Transverse colon (tissue), 4 donors: ENCODE results near the gene FAM83D. TPM values are rescaled to one million over a fixed set of nuclear protein-coding genes. Genes with fewer than 3 reads are reported as not detected.
A peak's percentile ranks its signal among the peaks of the same experiment; 100 is the strongest.

ENCODE experiments used
- DNase-seq: peaks from one replicate; pipeline ENCODE4 v3.0.0-alpha.2; 2019
- H3K27ac ChIP-seq, 4 donors: fragments of 200-600 bp; sonication (generic); 2 replicates each; pipeline ENCODE4 v1.5.1; 2016 to 2018; ENCODE audit warnings: inconsistent platforms in 4 of 4
- H3K27me3 ChIP-seq: fragments of 200-600 bp; sonication (generic); 2 replicates; pipeline ENCODE4 v1.5.1; 2017; ENCODE audit warnings: inconsistent platforms
- H3K36me3 ChIP-seq, 4 donors: fragments of 200-600 bp; sonication (generic); 2 replicates each; pipeline ENCODE4 v1.5.1; 2017 to 2019; ENCODE audit warnings: inconsistent platforms in 4 of 4
- H3K4me1 ChIP-seq, 4 donors: fragments of 200-600 bp; sonication (generic); 2 replicates each; pipeline ENCODE4 v1.5.1; 2017 to 2020; ENCODE audit warnings: inconsistent platforms in 4 of 4
- H3K4me3 ChIP-seq, 4 donors: fragments of 200-600 bp; sonication (generic); 1 replicate in 1 of 4; 2 replicates in 3 of 4; pipeline versions ENCODE4 v1.5.1 to v1.6.1; 2017 to 2019; ENCODE audit warnings: inconsistent platforms in 4 of 4
- H3K9me3 ChIP-seq, 2 donors: fragments of 200-600 bp; sonication (generic); 2 replicates each; pipeline ENCODE4 v1.5.1; 2017 to 2019; ENCODE audit warnings: inconsistent platforms in 2 of 2
- EP300 ChIP-seq: sonication (generic); formaldehyde crosslinking; IDR thresholded peaks from one replicate; pipeline ENCODE4 v1.6.1; 2017; ENCODE audit warnings: antibody characterized with exemption, low read depth
- POLR2A ChIP-seq: fragments of 450-650 bp; IDR thresholded peaks from one replicate; pipeline ENCODE4 v1.6.1; 2016; ENCODE audit warnings: antibody characterized with exemption, mild to moderate bottlenecking, moderate library complexity
- POLR2AphosphoS5 ChIP-seq, 3 donors: sonication (generic); formaldehyde crosslinking; IDR thresholded peaks; one replicate each; pipeline ENCODE4 v1.6.1; 2016; ENCODE audit warnings: antibody characterized with exemption in 3 of 3
- WGBS, 2 donors: methylation state at CpG; one replicate each; pipeline ENCODE4 v1.1.5; 2018; ENCODE audit warnings: low coverage in 1 of 2; 5-methylcytosine and 5-hydroxymethylcytosine counted together
- in situ Hi-C, 4 donors: fragments of 200-750 bp; cut with MboI; loops; one replicate each; pipeline versions ENCODE4 v1.15.0 to v1.15.1; 2017; ENCODE audit warnings: low sequenced_read_pairs in 3 of 4, low pct_ligation_motif_present in 1 of 4, low pct_unique_long_range_greater_than_20kb in 1 of 4
- intact Hi-C: fragments of 100-400 bp; cut with DNase I; formaldehyde crosslinking; loops from one replicate; pipeline ENCODE4 v1.15.1; 2023; ENCODE audit warnings: low total_unique reads
- total RNA-seq, 4 donors: library from RNA; depleted of rRNA; stranded (reverse); fragments of >200 nt; gene quantifications; one replicate each; pipeline ENCODE4 v1.1.0, GENCODE V29; 2016
- TF ChIP-seq, protein P1 (sequence below), 5 experiments: fragments of 200-600 bp in 3 of 5; fragments of 450-650 bp in 2 of 5; sonication (generic) in 3 of 5; IDR thresholded peaks; 1 replicate in 2 of 5; 2 replicates in 3 of 5; pipeline ENCODE4 v1.5.1; 2016 to 2017; ENCODE audit warnings: antibody characterized with exemption in 5 of 5, inconsistent platforms in 3 of 5, mild to moderate bottlenecking in 2 of 5, moderate library complexity in 1 of 5

Gene FAM83D
- total RNA-seq, 4 donors from 2014 or later = 7.2 to 42.3 (median 19.6) TPM

DNA sequence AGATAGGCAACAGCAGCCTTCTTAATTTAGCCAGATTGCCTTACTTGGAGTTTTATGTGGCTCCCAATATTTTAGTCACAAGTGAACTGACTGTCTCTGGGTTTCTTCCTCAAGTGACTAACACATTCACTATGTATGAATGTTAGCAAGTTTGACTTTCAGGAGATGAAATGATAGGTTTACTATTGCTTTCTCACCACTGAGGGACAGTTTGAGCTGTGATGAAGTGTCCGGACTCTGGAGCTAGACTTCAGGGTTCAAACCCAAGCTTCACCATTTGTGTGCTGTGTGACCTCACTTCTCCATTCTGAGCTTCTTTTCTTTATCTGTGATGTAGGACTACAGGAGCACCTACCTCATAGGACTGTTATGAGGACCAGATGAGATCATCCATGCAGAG lies 44.1 kb downstream of the FAM83D start:
- Histone ChIP-seq H3K4me1 (peaks cover 17 to 50% (median 30%) of the 10 kb centered on the region in 4 donors), H3K9me3 (no peaks in the 10 kb centered on the region), H3K27me3 (no peaks in the 10 kb centered on the region), H3K4me3 (no peak overlapping the region), H3K27ac (peak overlapping the region; percentile 73 to 85 (median 83)), H3K36me3 (peaks cover 0 to 4% (median 0%) of the 10 kb centered on the region in 4 donors)
- intact Hi-C loops = no loop called here
- WGBS, 2 donors = 79 to 83% methylated on average over 1 of the region's 1 CpG
- DNase-seq = no peak
- TF ChIP-seq, protein P1, sequence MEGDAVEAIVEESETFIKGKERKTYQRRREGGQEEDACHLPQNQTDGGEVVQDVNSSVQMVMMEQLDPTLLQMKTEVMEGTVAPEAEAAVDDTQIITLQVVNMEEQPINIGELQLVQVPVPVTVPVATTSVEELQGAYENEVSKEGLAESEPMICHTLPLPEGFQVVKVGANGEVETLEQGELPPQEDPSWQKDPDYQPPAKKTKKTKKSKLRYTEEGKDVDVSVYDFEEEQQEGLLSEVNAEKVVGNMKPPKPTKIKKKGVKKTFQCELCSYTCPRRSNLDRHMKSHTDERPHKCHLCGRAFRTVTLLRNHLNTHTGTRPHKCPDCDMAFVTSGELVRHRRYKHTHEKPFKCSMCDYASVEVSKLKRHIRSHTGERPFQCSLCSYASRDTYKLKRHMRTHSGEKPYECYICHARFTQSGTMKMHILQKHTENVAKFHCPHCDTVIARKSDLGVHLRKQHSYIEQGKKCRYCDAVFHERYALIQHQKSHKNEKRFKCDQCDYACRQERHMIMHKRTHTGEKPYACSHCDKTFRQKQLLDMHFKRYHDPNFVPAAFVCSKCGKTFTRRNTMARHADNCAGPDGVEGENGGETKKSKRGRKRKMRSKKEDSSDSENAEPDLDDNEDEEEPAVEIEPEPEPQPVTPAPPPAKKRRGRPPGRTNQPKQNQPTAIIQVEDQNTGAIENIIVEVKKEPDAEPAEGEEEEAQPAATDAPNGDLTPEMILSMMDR (IDR thresholded peaks at IDR 0.05) = no peak
- TF ChIP-seq EP300 (peak; percentile 14), POLR2A (no peak), POLR2AphosphoS5 (IDR thresholded peaks at IDR 0.05) (peak in 1 of 3 donors; percentile 60)
- in situ Hi-C loops = no loop called here

DNA sequence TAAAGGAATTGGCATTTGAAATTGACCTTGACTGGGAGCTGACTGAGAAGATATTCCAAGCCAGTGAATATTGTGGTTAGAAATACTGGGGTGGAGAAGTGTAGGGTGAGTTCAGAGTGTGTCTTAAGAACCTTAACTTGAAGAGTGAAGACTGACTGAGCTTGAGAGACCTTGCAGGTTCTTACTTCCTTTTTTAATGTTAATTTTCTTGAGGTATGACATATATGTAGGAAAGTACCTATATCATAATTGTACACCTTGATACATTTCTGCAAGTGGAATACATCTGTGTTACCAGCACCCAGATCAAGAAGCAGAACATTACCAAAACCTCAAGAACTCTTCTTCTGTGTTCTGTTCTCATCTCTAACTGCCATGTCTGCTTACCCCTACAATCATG lies 46.9 kb downstream of the FAM83D start:
- in situ Hi-C loops = no loop called here

DNA sequence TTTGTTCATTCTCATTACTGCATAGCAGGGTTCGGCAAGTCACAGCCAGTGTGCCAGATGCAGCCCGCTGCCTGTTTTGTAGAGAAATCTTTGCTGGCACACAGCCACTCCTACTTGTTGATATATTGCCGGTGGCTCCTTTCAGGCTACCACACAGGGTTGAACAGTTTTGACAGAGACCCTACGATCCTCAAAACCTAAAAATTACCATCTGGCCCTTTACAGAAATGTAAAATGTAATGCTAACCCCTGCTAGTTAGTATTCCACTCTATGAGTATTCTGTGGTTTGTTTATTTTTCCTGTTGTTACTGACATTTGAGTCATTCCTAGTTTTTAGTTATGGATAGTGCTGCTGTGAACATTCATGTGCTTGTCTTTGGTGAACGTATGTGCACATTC lies 47.4 kb downstream of the FAM83D start:
- WGBS, 2 donors = 63 to 75% methylated on average over 4 to 5 of the region's 5 CpGs
- H3K36me3 ChIP-seq = peaks cover 0 to 10% (median 0%) of the 10 kb centered on the region in 4 donors
- no peak overlapping the region for H3K4me3 ChIP-seq
- intact Hi-C loops = no loop called here
- in situ Hi-C loops = no loop called here
- no peaks in the 10 kb centered on the region for H3K27me3 ChIP-seq
- TF ChIP-seq POLR2A (no peak), POLR2AphosphoS5 (IDR thresholded peaks at IDR 0.05) (no peak), EP300 (no peak)
- TF ChIP-seq, protein P1 (IDR thresholded peaks at IDR 0.05) = no peak
- peak overlapping the region; percentile 10 to 66 (median 40) for H3K27ac ChIP-seq
- no peak for DNase-seq
- H3K9me3 ChIP-seq = no peaks in the 10 kb centered on the region
- H3K4me1 ChIP-seq = peaks cover 8 to 34% (median 18%) of the 10 kb centered on the region in 4 donors

More for the DNA sequence above, 46.9 kb downstream of the FAM83D start:
- H3K27ac ChIP-seq = peak overlapping the region in 3 of 4 donors; percentile 33 to 66 (median 48)
- no peaks in the 10 kb centered on the region for H3K27me3 ChIP-seq
- peaks cover 0 to 10% (median 0%) of the 10 kb centered on the region in 4 donors for H3K36me3 ChIP-seq
- no peak for DNase-seq
- no peaks in the 10 kb centered on the region for H3K9me3 ChIP-seq
- peaks cover 12 to 40% (median 23%) of the 10 kb centered on the region in 4 donors for H3K4me1 ChIP-seq
- intact Hi-C loops = no loop called here
- no peak overlapping the region for H3K4me3 ChIP-seq
- TF ChIP-seq POLR2A = no peak
- TF ChIP-seq, protein P1 (IDR thresholded peaks at IDR 0.05) = no peak
- no peak for TF ChIP-seq POLR2AphosphoS5 (IDR thresholded peaks at IDR 0.05)
- TF ChIP-seq EP300 = no peak

DNA sequence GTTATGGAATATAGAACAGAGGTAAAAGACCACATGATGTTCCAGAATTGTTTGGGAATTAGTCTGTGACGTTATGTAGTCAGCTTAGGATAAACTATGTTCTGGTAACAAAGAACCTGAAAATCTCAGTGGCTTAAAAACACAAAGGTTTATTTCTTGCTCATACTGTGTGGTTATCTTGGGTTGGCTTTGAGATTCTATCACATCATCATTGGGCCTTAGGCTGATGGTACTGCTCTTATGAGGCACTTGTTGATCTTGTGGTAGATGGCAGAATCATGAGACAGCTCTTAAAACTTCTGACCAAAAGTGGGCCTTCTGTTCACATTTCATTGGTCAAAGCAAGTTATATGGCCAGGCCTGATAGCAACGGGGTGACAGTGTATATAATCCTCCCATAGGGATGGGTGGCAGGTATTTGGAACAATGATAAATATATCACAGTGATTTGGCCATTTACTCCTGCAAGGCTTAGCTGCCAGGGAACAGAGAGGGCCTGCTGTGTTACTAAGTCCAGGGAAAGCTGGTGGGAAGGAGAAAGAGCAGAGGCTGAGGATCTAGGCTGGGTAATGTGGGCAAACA lies 49.4 kb downstream of the FAM83D start:
- DNase-seq = no peak
- Histone ChIP-seq H3K27me3 (no peaks in the 10 kb centered on the region), H3K4me3 (no peak overlapping the region), H3K9me3 (no peaks in the 10 kb centered on the region), H3K4me1 (peaks cover 0 to 25% (median 0%) of the 10 kb centered on the region in 4 donors), H3K27ac (peak overlapping the region in 3 of 4 donors; percentile 0 to 66 (median 49)), H3K36me3 (peaks cover 0 to 10% (median 0%) of the 10 kb centered on the region in 4 donors)
- in situ Hi-C loops (no loop called here), intact Hi-C loops (no loop called here)
- TF ChIP-seq, protein P1 (IDR thresholded peaks at IDR 0.05) = no peak
- TF ChIP-seq POLR2AphosphoS5 (IDR thresholded peaks at IDR 0.05) (no peak), EP300 (no peak), POLR2A (no peak)
- 61 to 84% methylated on average over 2 of the region's 2 CpGs for WGBS, 2 donors
